HTR-8/SVneo (cell line): ENCODE data around the gene IL1F10.

Source experiments
- DNase-seq: peaks from one replicate; pipeline ENCODE4 v3.0.0; 2011; ENCODE audit warnings: low spot score, mixed read lengths; ENCODE audit not compliant: insufficient read length
- FAIRE-seq: peaks from 2 replicates; lab custom pipeline; 2011; peaks lifted over from hg19 to GRCh38; lab: Jason Lieb, UNC

Gene IL1F10

GRCh38 chr2:113104054-113104611 lies 36.4 kb downstream of the IL1F10 start:
- DNase-seq, result no peak

GRCh38 chr2:113105047-113105785 lies 37.4 kb downstream of the IL1F10 start:
- no peak for FAIRE-seq

More at GRCh38 chr2:113104054-113104611, 36.4 kb downstream of the IL1F10 start:
- FAIRE-seq, result no peak

GRCh38 chr2:113111121-113111520 lies 43.4 kb downstream of the IL1F10 start:
- FAIRE-seq (no peak), DNase-seq (no peak)

More at GRCh38 chr2:113105047-113105785, 37.4 kb downstream of the IL1F10 start:
- DNase-seq, result no peak

GRCh38 chr2:113111823-113112287 lies 44.1 kb downstream of the IL1F10 start:
- no peak for FAIRE-seq
- no peak for DNase-seq

- DNase-seq (no peak), FAIRE-seq (no peak)
Measured at GRCh38 chr2:113112441-113112840, 44.7 kb downstream of the IL1F10 start.

- FAIRE-seq (no peak), DNase-seq (no peak)
Measured at GRCh38 chr2:113112871-113113270, 45.1 kb downstream of the IL1F10 start.

GRCh38 chr2:113113807-113114206 lies 46.0 kb downstream of the IL1F10 start:
- DNase-seq (no peak), FAIRE-seq (no peak)

- DNase-seq, result no peak
- FAIRE-seq, result no peak
Measured at GRCh38 chr2:113114224-113114945, 46.6 kb downstream of the IL1F10 start.

- no peak for FAIRE-seq
- DNase-seq, result no peak
Measured at GRCh38 chr2:113114996-113115395, 47.2 kb downstream of the IL1F10 start.

- FAIRE-seq (no peak), DNase-seq (no peak)
Measured at GRCh38 chr2:113116100-113116958, 48.6 kb downstream of the IL1F10 start.

GRCh38 chr2:113117541-113118262 lies 49.9 kb downstream of the IL1F10 start:
- no peak for DNase-seq
- no peak for FAIRE-seq

- no peak for DNase-seq
- FAIRE-seq, result no peak
Measured at GRCh38 chr2:113118263-113118657, 50.5 kb downstream of the IL1F10 start.

GRCh38 chr2:113119111-113119510 lies 51.3 kb downstream of the IL1F10 start:
- FAIRE-seq (no peak), DNase-seq (no peak)

- FAIRE-seq (no peak), DNase-seq (no peak)
Measured at GRCh38 chr2:113120861-113121260, 53.1 kb downstream of the IL1F10 start.

GRCh38 chr2:113122364-113122763 lies 54.6 kb downstream of the IL1F10 start:
- FAIRE-seq (no peak), DNase-seq (no peak)

GRCh38 chr2:113123726-113124125 lies 56.0 kb downstream of the IL1F10 start:
- FAIRE-seq (no peak), DNase-seq (no peak)

- DNase-seq (no peak), FAIRE-seq (no peak)
Measured at GRCh38 chr2:113124181-113124961, 56.6 kb downstream of the IL1F10 start.
